Esophagus squamous epithelium (tissue), 5 donors: ENCODE measurements around the gene STMN3. TPM values are rescaled to one million over a fixed set of nuclear protein-coding genes. Genes with fewer than 3 reads are reported as not detected.

Experiments used
- DNase-seq: peaks from one replicate; lab custom pipeline; 2025; lab: John Stamatoyannopoulos, UW
- H3K27ac ChIP-seq, 4 donors: fragments of 200-600 bp; sonication (generic); one replicate each; pipeline ENCODE4 v1.5.1; 2016 to 2019; ENCODE audit warnings: mild to moderate bottlenecking in 1 of 4
- H3K27me3 ChIP-seq, 4 donors: fragments of 200-600 bp; sonication (generic); 1 replicate in 3 of 4; 2 replicates in 1 of 4; pipeline versions ENCODE4 v1.5.1 to v1.6.0; 2017 to 2021; ENCODE audit warnings: antibody characterized with exemption in 1 of 4
- H3K36me3 ChIP-seq, 3 donors: fragments of 200-600 bp; sonication (generic); one replicate each; pipeline ENCODE4 v1.5.1; 2016 to 2019
- H3K4me1 ChIP-seq, 3 donors: fragments of 200-600 bp; sonication (generic); one replicate each; pipeline ENCODE4 v1.5.1; 2017 to 2019
- H3K4me3 ChIP-seq, 4 donors: fragments of 200-600 bp; sonication (generic); 1 replicate in 3 of 4; 2 replicates in 1 of 4; pipeline ENCODE4 v1.5.1; 2016 to 2019; ENCODE audit warnings: mild to moderate bottlenecking in 2 of 4, moderate library complexity in 1 of 4
- H3K9me3 ChIP-seq, 3 donors: fragments of 200-600 bp; sonication (generic); one replicate each; pipeline ENCODE4 v1.5.1; 2016 to 2019
- POLR2A ChIP-seq, 4 donors: fragments of 450-650 bp; IDR thresholded peaks; one replicate each; pipeline ENCODE4 v1.6.1; 2017; ENCODE audit warnings: antibody characterized with exemption in 4 of 4, mild to moderate bottlenecking in 4 of 4, moderate library complexity in 3 of 4
- WGBS, 2 donors: methylation state at CpG; one replicate each; pipeline ENCODE4 v1.1.5; 2018; 5-methylcytosine and 5-hydroxymethylcytosine counted together
- intact Hi-C: fragments of 100-400 bp; cut with DNase I; formaldehyde crosslinking; loops from one replicate; pipeline ENCODE4 v1.15.0; 2022
- total RNA-seq, 4 donors: library from RNA; depleted of rRNA; stranded (reverse); fragments of >200 nt; gene quantifications; one replicate each; pipeline ENCODE4 v1.1.0, GENCODE V29; 2016
- TF ChIP-seq, protein P1 (sequence below), 6 experiments: fragments of 450-650 bp in 4 of 6; fragments of 200-600 bp in 2 of 6; sonication (generic) in 2 of 6; IDR thresholded peaks; one replicate each; pipeline ENCODE4 v1.5.1; 2016 to 2019; ENCODE audit warnings: antibody characterized with exemption in 6 of 6, mild to moderate bottlenecking in 4 of 6, moderate library complexity in 4 of 6
- donor health status: DM: yes; HTN: yes; CAD: no.

STMN3 gene
- total RNA-seq, 4 donors from 2014 or later = 1.9 to 8.4 (median 4.5) TPM

DNA sequence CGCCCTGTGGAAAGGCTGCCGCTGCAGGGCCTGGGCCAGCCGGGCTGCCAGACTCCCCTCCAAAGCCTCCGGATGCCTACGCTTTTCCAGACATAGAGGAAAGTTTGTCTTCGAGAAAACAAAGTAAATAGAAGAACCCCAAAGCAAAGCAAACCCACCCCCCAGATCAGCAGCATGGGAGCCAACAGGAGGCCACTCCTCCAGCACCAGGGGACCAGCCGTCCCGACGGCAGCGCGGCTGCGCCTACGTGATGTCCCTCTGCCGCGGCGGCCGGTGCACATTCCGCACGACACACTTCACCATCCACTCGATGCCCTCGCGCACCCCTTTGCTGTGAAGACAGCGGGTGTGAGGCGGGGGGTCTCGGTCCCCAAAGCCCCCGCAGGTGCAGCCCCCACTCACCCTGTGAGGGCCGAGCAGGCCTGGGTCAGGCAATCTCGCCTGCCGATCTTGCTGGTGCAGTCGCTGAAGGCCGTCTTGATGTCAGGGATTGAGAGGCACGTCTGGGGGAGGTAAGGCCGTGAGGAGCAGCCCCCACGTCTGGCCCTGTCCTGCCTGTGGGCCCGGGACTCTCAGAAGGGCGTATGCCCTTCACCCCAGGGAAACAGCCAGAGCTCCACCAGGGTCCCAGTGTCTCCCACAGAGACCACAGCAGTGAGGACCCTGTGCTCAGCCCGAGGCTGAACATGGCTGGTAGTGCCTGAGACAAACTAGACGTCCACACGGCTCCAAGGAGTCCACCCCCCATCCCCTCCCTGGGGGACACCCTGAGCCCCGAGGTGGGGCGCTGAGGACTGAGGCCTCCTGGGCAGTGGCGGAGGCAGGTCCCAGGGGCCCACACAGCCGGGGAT, 47.2 kb upstream of the STMN3 start:
- H3K27ac ChIP-seq = peak overlapping the region in 3 of 4 donors; percentile 35 to 89 (median 81)
- no peaks in the 10 kb centered on the region for H3K9me3 ChIP-seq
- DNase-seq = no peak
- H3K4me3 ChIP-seq = no peak overlapping the region
- H3K36me3 ChIP-seq = peaks cover 4 to 34% (median 16%) of the 10 kb centered on the region in 3 donors
- WGBS, 2 donors = 43 to 88% methylated on average over 3 to 20 of the region's 43 CpGs
- H3K4me1 ChIP-seq = peaks cover 32 to 47% (median 45%) of the 10 kb centered on the region in 3 donors
- no peaks in the 10 kb centered on the region for H3K27me3 ChIP-seq
- TF ChIP-seq POLR2A (IDR thresholded peaks at IDR 0.05) = no peak
- TF ChIP-seq, protein P1, sequence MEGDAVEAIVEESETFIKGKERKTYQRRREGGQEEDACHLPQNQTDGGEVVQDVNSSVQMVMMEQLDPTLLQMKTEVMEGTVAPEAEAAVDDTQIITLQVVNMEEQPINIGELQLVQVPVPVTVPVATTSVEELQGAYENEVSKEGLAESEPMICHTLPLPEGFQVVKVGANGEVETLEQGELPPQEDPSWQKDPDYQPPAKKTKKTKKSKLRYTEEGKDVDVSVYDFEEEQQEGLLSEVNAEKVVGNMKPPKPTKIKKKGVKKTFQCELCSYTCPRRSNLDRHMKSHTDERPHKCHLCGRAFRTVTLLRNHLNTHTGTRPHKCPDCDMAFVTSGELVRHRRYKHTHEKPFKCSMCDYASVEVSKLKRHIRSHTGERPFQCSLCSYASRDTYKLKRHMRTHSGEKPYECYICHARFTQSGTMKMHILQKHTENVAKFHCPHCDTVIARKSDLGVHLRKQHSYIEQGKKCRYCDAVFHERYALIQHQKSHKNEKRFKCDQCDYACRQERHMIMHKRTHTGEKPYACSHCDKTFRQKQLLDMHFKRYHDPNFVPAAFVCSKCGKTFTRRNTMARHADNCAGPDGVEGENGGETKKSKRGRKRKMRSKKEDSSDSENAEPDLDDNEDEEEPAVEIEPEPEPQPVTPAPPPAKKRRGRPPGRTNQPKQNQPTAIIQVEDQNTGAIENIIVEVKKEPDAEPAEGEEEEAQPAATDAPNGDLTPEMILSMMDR (IDR thresholded peaks at IDR 0.05) = no peak
- intact Hi-C loops = no loop called here

DNA sequence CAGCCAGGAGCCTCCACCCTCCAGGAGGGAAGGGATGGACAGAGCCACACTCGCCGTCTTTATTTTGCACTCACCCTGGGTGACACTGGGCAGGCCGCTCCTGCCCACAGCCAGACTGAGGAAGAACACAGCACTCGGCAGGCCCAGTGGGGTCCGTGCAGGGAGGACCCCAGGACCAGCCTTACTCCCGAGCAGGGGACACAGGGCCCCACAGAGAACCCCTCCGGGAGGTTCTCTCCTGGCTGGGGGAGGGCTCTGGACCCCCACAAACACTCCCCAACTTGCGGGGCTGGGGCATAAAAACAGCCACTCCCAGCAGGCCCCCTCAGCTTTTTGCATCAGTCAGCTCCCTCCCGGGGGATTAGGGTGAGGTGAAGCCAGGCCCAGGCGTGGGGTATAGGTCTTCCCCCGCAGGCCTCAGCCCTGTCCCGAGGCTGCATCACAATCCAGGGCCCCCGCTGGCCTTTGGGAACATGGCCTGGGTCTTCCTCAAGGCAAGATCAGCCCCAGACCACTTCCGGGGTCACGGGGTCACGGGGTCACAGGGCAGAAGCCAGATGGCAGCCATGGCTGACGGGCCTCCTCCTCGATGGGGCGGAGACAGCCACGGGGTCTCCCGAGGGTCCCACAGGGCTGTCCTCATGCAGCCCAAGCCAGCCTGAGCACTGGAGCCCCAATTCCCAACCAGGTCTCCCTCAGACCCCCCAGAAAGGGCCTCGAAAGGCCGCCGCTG, 46.4 kb upstream of the STMN3 start:
- intact Hi-C loops = no loop called here
- WGBS, 2 donors = 50 to 92% methylated on average over 2 to 3 of the region's 24 CpGs
- peak overlapping the region in 1 of 4 donors; percentile 59 for H3K4me3 ChIP-seq

DNA sequence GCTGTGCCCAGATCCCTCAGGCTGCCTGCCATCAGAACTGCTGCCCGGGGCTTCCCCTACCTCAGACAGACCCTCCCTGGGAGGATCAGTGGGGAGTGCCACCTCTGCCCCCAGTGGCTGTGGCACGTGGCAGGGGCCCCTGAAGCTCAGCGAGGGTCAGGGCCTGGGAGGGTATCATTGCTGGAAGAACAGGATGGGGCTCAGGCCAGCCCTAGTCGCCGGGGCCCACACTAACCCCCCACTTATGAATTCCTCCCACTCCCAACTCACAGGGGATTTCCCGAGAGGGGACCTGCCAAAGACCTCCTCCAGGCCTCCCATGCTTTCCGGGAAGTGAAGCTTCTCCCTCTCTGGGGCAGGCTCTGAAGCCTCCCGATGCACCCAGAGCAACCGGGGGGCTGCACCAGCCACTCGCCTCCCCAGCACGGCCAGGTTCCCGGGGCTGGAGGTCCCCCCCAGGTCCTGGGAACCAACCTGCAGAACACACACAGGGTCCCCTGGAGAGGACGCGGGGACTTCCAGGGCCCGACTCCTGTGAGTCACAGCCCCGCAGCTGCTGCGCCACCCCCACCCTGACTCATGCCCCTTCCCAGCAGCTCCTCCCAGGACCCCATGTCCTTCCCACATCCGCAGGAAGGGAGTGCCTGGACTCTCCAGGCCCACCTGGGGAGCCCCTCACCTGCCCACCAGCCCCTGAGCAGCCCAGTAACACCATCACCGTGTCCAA, 45.7 kb upstream of the STMN3 start:
- H3K4me3 ChIP-seq = peak overlapping the region in 1 of 4 donors; percentile 59
- H3K9me3 ChIP-seq = no peaks in the 10 kb centered on the region
- TF ChIP-seq POLR2A (IDR thresholded peaks at IDR 0.05) = no peak
- TF ChIP-seq, protein P1 (IDR thresholded peaks at IDR 0.05) = no peak
- H3K4me1 ChIP-seq = peaks cover 32 to 60% (median 58%) of the 10 kb centered on the region in 3 donors
- DNase-seq = no peak
- intact Hi-C loops = no loop called here
- WGBS, 2 donors = 20% methylated on average over 1 of the region's 19 CpGs; no CpG with 5 or more reads in 1 of the 2 donors
- H3K27me3 ChIP-seq = no peaks in the 10 kb centered on the region
- peaks cover 0 to 26% (median 1%) of the 10 kb centered on the region in 3 donors for H3K36me3 ChIP-seq
- H3K27ac ChIP-seq = peak overlapping the region; percentile 35 to 89 (median 73)

More for the DNA sequence above, 46.4 kb upstream of the STMN3 start:
- Histone ChIP-seq H3K4me1 (peaks cover 32 to 55% (median 53%) of the 10 kb centered on the region in 3 donors), H3K27me3 (no peaks in the 10 kb centered on the region), H3K36me3 (peaks cover 0 to 30% (median 9%) of the 10 kb centered on the region in 3 donors), H3K27ac (peak overlapping the region; percentile 35 to 89 (median 73)), H3K9me3 (no peaks in the 10 kb centered on the region)
- DNase-seq = no peak
- TF ChIP-seq, protein P1 (IDR thresholded peaks at IDR 0.05) = no peak
- no peak for TF ChIP-seq POLR2A (IDR thresholded peaks at IDR 0.05)

DNA sequence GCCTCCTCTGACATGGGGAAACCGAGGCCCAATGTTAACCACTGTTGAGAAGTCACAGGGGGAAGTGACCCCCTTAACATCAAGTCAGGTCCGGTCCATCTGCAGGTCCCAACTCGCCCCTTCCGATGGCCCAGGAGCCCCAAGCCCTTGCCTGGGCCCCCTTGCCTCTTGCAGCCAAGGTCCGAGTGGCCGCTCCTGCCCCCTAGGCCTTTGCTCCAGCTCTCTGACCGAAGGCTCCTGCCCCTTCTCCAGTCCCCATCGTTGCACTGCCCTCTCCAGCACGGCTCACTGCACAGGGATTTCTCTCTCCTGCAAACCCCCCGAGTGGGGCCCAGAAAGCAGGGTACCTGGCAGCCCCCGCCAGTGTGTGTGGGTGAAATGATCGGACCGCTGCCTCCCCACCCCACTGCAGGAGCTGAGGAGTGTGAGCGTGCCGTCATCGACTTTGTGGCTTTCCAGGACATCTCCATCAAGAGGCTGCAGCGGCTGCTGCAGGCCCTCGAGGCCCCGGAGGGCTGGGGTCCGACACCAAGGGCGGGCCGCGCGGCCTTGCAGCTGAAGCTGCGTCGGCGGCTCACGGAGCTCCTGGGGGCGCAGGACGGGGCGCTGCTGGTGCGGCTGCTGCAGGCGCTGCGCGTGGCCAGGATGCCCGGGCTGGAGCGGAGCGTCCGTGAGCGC, 44.8 kb upstream of the STMN3 start:
- WGBS, 2 donors = 71 to 83% methylated on average over 7 to 16 of the region's 40 CpGs
- Histone ChIP-seq H3K4me1 (peaks cover 32 to 60% (median 58%) of the 10 kb centered on the region in 3 donors), H3K27ac (peak overlapping the region in 2 of 4 donors; percentile 49 to 81), H3K9me3 (no peaks in the 10 kb centered on the region), H3K4me3 (peak overlapping the region in 2 of 4 donors; percentile 43 to 59), H3K36me3 (peaks cover 0 to 17% (median 0%) of the 10 kb centered on the region in 3 donors), H3K27me3 (no peaks in the 10 kb centered on the region)
- intact Hi-C loops = no loop called here
- no peak for DNase-seq
- TF ChIP-seq, protein P1 (IDR thresholded peaks at IDR 0.05) = no peak
- TF ChIP-seq POLR2A (IDR thresholded peaks at IDR 0.05) = no peak
